HG03095 (cell line): ENCODE results near the gene GFY.
"Not testable (repeated sequence)": the region's sequence is repeated elsewhere in the genome, so short reads cannot be mapped to it uniquely, and the experiment has no call there.

Experiments used
- ATAC-seq: cut with Tn5 transposase; IDR thresholded peaks from one replicate; pipeline ENCODE4 v1.9.1; 2021; ENCODE audit warnings: moderate library complexity; ENCODE audit not compliant: unreplicated experiment

Gene GFY

GRCh38 chr19:49442771-49443365 is 17.7 kb downstream of the GFY start:
- no peak for ATAC-seq

- ATAC-seq: peak; percentile 72
Measured at GRCh38 chr19:49443366-49444099, 18.3 kb downstream of the GFY start.

GRCh38 chr19:49444100-49444700 is 19.0 kb downstream of the GFY start:
- ATAC-seq: not testable (repeated sequence)

- ATAC-seq: no peak
Measured at GRCh38 chr19:49445997-49446396, 20.8 kb downstream of the GFY start.

- ATAC-seq: no peak
Measured at GRCh38 chr19:49447485-49448431, 22.6 kb downstream of the GFY start.

- no peak for ATAC-seq
Measured at GRCh38 chr19:49448432-49448786, 23.2 kb downstream of the GFY start.

- no peak for ATAC-seq
Measured at GRCh38 chr19:49450405-49450804, 25.2 kb downstream of the GFY start.

- peak; percentile 53 for ATAC-seq
Measured at GRCh38 chr19:49451430-49452181, 26.4 kb downstream of the GFY start, which contains the start of gene PIH1D1. TSS of gene PIH1D1 (minus strand) at chr19:49451814. CDS start at chr19:49451574, 240 bp downstream.

GRCh38 chr19:49453013-49453756 is 28.0 kb downstream of the GFY start, which contains the start of gene ALDH16A1:
TSS of gene ALDH16A1 (plus strand) at chr19:49453225. CDS start at chr19:49453332, 107 bp downstream.
- peak; percentile 77 for ATAC-seq

GRCh38 chr19:49453757-49454240 is 28.6 kb downstream of the GFY start:
- no peak for ATAC-seq

GRCh38 chr19:49455773-49456172 is 30.6 kb downstream of the GFY start:
- ATAC-seq: no peak

GRCh38 chr19:49456326-49456725 is 31.1 kb downstream of the GFY start:
- no peak for ATAC-seq

- no peak for ATAC-seq
Measured at GRCh38 chr19:49458567-49458903, 33.3 kb downstream of the GFY start.

- ATAC-seq: no peak
Measured at GRCh38 chr19:49459388-49459787, 34.2 kb downstream of the GFY start.

GRCh38 chr19:49461130-49461529 is 35.9 kb downstream of the GFY start:
- ATAC-seq: not testable (repeated sequence)

- no peak for ATAC-seq
Measured at GRCh38 chr19:49461656-49462055, 36.5 kb downstream of the GFY start.

- no peak for ATAC-seq
Measured at GRCh38 chr19:49462492-49462891, 37.3 kb downstream of the GFY start.

- ATAC-seq: no peak
Measured at GRCh38 chr19:49463960-49464740, 39.0 kb downstream of the GFY start.

GRCh38 chr19:49465371-49465770 is 40.2 kb downstream of the GFY start:
- no peak for ATAC-seq
